ENCODE data around the gene PCNT.

PCNT gene

GRCh38 chr21:46491553-46491952, 167.6 kb downstream of the PCNT start:
- no peak for DNase-seq

GRCh38 chr21:46492851-46493250, 168.9 kb downstream of the PCNT start:
- no peak for DNase-seq

- DNase-seq = no peak
These were observed 169.9 kb downstream of the PCNT start for GRCh38 chr21:46493828-46494227.
